CD4-positive, alpha-beta T cell (primary cell): ENCODE results near the gene FAM3B. TPM values are rescaled to one million over a fixed set of nuclear protein-coding genes. Genes with fewer than 3 reads are reported as not detected.

Source experiments
- ATAC-seq: fragments of 200-7000 bp; cut with Tn5 transposase; one replicate; pipeline ENCODE4 v1.10.0; 2022; ENCODE audit warnings: mild to moderate bottlenecking; ENCODE audit not compliant: poor library complexity
- CTCF ChIA-PET: fragments of 350-600 bp; sonication (Branson Sonifier 250); formaldehyde crosslinking; loops from one replicate; lab custom pipeline; 2021; ENCODE audit warnings: antibody characterized with exemption, inconsistent platforms; lab: Charles Lee
- POLR2A ChIA-PET: fragments of 350-600 bp; sonication (Branson Sonifier 250); formaldehyde crosslinking; loops from one replicate; lab custom pipeline; 2021; ENCODE audit warnings: antibody characterized with exemption, inconsistent platforms; lab: Charles Lee
- DNase-seq, 14 experiments: peaks; one replicate each; pipeline ENCODE4 v3.0.0-alpha.2; 2013 to 2020; ENCODE audit warnings: mixed read lengths in 2 of 14
- H3K27ac ChIP-seq, 2 donors: one replicate each; pipeline versions ENCODE4 v1.5.1 to v1.7.0; 2013; ENCODE audit warnings: low read length in 2 of 2, low read depth in 1 of 2, mild to moderate bottlenecking in 1 of 2
- H3K27me3 ChIP-seq, 2 experiments: 1 replicate in 1 of 2; 2 replicates in 1 of 2; pipeline versions ENCODE4 v1.6.1 to v1.7.0; 2013; ENCODE audit warnings: low read length in 2 of 2, control low read depth in 1 of 2, mild to moderate bottlenecking in 1 of 2, moderate library complexity in 1 of 2; ENCODE audit not compliant: insufficient read depth in 2 of 2, control insufficient read depth in 1 of 2
- H3K36me3 ChIP-seq: one replicate; pipeline ENCODE4 v1.6.1; 2013; ENCODE audit warnings: low read length, control low read depth; ENCODE audit not compliant: insufficient read depth
- H3K4me1 ChIP-seq: one replicate; pipeline ENCODE4 v1.6.1; 2013; ENCODE audit warnings: low read length, control low read depth; ENCODE audit not compliant: insufficient read depth
- H3K4me3 ChIP-seq: one replicate; pipeline ENCODE4 v1.5.1; 2013; ENCODE audit warnings: mild to moderate bottlenecking, low read length, moderate library complexity
- H3K9me3 ChIP-seq, 2 experiments: 1 replicate in 1 of 2; 2 replicates in 1 of 2; pipeline versions ENCODE4 v1.6.1 to v1.7.0; 2013; ENCODE audit warnings: low read length in 2 of 2, mild to moderate bottlenecking in 2 of 2, control low read depth in 1 of 2, moderate library complexity in 1 of 2; ENCODE audit not compliant: control insufficient read depth in 1 of 2, insufficient read depth in 1 of 2
- H3K27ac Mint-ChIP-seq: one replicate; pipeline ENCODE4 v1.8.0; 2020; ENCODE audit warnings: mixed read lengths
- H3K27me3 Mint-ChIP-seq: one replicate; pipeline ENCODE4 v1.8.0; 2021; ENCODE audit warnings: mixed read lengths
- H3K36me3 Mint-ChIP-seq: one replicate; pipeline ENCODE4 v1.8.0; 2021; ENCODE audit warnings: low read depth, mixed read lengths
- H3K4me1 Mint-ChIP-seq: one replicate; pipeline ENCODE4 v1.8.0; 2021; ENCODE audit warnings: low read depth, mixed read lengths
- H3K4me3 Mint-ChIP-seq: one replicate; pipeline ENCODE4 v1.8.0; 2020; ENCODE audit warnings: mild to moderate bottlenecking, mixed read lengths
- H3K9me3 Mint-ChIP-seq: one replicate; pipeline ENCODE4 v1.8.0; 2020; ENCODE audit warnings: mixed read lengths
- intact Hi-C, 2 experiments: fragments of 100-400 bp; cut with DNase I in 1 of 2; cut with micrococcal nuclease in 1 of 2; formaldehyde crosslinking; loops; one replicate each; pipeline versions ENCODE4 v1.15.1 to v1.9.0; 2023 to 2025; cut with DNase I, micrococcal nuclease
- total RNA-seq, 174 experiments: library from RNA in 2 of 174; stranded (reverse) in 2 of 174; gene quantifications; one replicate each; pipeline ENCODE4 v1.2.3 and lab custom pipeline; 2021 to 2026
- TF ChIP-seq, protein P1 (sequence below): fragments of 200-600 bp; IDR thresholded peaks from one replicate; pipeline ENCODE4 v1.8.0; 2022; ENCODE audit warnings: antibody characterized with exemption, mild to moderate bottlenecking

The FAM3B gene
- total RNA-seq, 2 experiments from 2014 or later: not detected

DNA sequence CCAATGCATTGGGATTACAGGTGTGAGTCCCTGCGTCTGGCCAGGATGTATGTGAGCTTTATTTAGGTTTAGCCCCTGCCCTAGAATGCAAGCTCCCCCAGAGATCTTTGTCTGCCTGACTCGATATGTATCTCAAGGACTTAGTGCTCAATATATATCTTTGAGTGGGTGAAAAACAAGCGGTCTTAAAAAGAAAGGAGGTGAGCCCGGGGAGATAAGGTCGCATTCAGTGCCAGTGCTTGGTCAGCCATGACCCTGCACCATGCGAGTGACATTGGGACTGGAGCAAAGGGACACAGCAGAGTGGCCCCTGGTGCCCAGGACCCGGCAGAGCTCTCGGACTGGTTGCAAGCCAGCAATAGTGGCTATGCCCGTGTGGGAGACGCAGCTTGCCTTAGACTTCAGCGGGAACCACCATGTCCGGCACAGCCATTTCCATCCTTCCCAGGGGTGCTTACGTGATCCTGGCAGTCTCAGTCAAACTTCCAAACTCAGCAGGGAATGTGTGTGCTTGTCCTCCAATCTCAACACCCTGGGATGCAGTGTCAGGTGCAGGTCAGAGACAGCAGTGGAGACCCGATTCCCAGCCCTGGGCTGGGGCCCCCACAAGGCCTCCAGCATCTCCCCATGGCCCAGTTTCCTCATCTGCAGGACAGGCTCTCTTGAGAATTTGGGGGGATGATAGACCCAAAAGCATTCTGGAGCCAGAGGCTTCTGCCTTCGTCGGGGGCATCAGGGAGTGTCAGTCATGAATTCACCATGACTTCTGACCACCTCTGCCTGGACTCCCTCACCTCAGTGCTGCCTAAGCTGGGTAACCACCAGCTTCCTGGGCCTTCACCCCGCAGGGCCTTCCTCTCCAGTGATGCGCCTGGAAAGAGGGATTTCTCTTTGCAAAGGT is 47.0 kb downstream of the FAM3B start:
- Mint-ChIP-seq H3K9me3 (no peaks in the 10 kb centered on the region), H3K27me3 (no peaks in the 10 kb centered on the region), H3K27ac (peak overlapping the region; percentile 98), H3K4me1 (peaks cover 76% of the 10 kb centered on the region), H3K4me3 (peak overlapping the region; percentile 93), H3K36me3 (peaks cover 62% of the 10 kb centered on the region)
- TF ChIP-seq, protein P1, sequence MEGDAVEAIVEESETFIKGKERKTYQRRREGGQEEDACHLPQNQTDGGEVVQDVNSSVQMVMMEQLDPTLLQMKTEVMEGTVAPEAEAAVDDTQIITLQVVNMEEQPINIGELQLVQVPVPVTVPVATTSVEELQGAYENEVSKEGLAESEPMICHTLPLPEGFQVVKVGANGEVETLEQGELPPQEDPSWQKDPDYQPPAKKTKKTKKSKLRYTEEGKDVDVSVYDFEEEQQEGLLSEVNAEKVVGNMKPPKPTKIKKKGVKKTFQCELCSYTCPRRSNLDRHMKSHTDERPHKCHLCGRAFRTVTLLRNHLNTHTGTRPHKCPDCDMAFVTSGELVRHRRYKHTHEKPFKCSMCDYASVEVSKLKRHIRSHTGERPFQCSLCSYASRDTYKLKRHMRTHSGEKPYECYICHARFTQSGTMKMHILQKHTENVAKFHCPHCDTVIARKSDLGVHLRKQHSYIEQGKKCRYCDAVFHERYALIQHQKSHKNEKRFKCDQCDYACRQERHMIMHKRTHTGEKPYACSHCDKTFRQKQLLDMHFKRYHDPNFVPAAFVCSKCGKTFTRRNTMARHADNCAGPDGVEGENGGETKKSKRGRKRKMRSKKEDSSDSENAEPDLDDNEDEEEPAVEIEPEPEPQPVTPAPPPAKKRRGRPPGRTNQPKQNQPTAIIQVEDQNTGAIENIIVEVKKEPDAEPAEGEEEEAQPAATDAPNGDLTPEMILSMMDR: no peak
- peaks cover 62% of the 10 kb centered on the region for H3K4me1 ChIP-seq
- CTCF ChIA-PET: no interaction called here
- intact Hi-C loops: loop anchor here in 1 of 2 experiments (2.0 to 5.0 kb wide), 2 partner anchors 63 to 699 kb away; partner anchors contain the start of gene MX1
- peak overlapping the region; percentile 95 to 98 for H3K27ac ChIP-seq
- peaks cover 0 to 5% of the 10 kb centered on the region in 2 experiments for H3K9me3 ChIP-seq
- H3K36me3 ChIP-seq: peaks cover 44% of the 10 kb centered on the region
- peak in 1 of 14 experiments; percentile 35 for DNase-seq
- POLR2A ChIA-PET: interaction anchor here (4.2 to 4.9 kb wide), 2 partner anchors 8 to 61 kb away, joined by 71 to 76 read pairs; partner anchors contain the start of gene MX1
- H3K27me3 ChIP-seq: no peaks in the 10 kb centered on the region
- ATAC-seq: no peak
- H3K4me3 ChIP-seq: peak overlapping the region; percentile 89

DNA sequence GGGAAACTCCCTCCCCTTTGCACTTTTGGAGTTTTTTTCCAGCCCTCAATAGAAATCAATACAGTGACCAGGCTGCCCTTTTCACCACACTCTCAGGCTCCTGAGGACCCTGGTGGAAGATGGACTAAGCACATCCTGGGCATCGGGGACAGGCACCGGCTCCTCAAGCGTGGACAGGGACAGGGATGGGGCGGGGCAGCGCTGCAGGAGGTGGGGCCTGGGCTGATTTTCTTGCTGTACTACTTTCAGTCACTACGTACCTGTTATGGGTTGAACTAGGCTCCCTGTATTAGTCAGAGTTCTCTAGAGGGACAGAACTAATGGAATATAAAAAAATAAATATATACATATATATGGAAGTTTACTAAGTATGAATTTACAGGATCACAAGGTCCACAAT is 47.7 kb downstream of the FAM3B start:
- Histone ChIP-seq H3K9me3 (peaks cover 0 to 5% of the 10 kb centered on the region in 2 experiments), H3K36me3 (peaks cover 45% of the 10 kb centered on the region), H3K4me1 (peaks cover 68% of the 10 kb centered on the region), H3K27ac (no peak overlapping the region), H3K27me3 (no peaks in the 10 kb centered on the region), H3K4me3 (no peak overlapping the region)
- Mint-ChIP-seq H3K9me3 (no peaks in the 10 kb centered on the region), H3K27me3 (no peaks in the 10 kb centered on the region), H3K36me3 (peaks cover 67% of the 10 kb centered on the region), H3K27ac (peak overlapping the region; percentile 98), H3K4me3 (peak overlapping the region; percentile 93), H3K4me1 (peaks cover 82% of the 10 kb centered on the region)
- peak in 3 of 14 experiments; percentile 19 to 32 (median 23) for DNase-seq
- CTCF ChIA-PET: no interaction called here
- intact Hi-C loops: loop anchor here in 1 of 2 experiments (5.0 kb wide), 1 partner anchor 698 kb away; no protein-coding TSS in a partner anchor
- TF ChIP-seq, protein P1: no peak
- ATAC-seq: no peak
- POLR2A ChIA-PET: interaction anchor here (4.2 to 4.9 kb wide), 2 partner anchors 8 to 61 kb away, joined by 71 to 76 read pairs; partner anchors contain the start of gene MX1

DNA sequence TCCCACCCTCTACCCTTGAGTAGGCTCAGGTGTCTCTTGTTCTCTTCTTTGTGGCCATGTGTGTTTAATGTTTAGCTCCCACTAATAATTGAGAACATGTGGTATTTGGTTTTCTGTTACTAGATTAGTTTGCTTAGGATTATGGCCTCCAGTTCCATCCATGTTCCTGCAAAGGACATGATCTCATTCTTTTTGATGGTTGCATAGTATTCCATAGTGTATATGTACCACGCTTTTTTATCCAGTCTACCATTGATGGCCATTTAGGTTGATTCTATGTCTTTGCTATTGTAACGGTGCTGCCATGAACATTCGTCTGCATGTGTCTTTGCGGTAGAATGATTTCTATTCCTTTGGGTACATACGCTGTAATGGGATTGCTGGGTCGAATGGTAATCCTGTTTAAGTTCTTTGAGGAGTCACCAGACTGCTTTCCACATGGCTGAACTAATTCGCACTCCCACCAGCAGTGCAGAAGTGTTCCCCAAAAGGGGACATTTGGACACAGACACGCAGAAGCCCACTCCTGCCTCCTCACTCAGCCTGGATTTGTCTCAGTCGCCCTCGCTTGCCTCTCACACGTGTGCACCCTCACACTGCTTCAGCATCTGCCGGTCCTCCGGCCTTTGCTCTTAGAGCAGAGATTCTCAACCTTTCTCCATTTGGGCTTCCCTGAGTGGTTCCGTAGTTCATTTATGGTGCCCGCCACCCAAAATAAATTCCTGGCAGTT is 48.9 kb downstream of the FAM3B start:
- Histone ChIP-seq H3K36me3 (peaks cover 45% of the 10 kb centered on the region), H3K27me3 (no peaks in the 10 kb centered on the region), H3K4me1 (peaks cover 80% of the 10 kb centered on the region), H3K4me3 (no peak overlapping the region), H3K9me3 (peaks cover 0 to under 1% of the 10 kb centered on the region in 2 experiments), H3K27ac (no peak overlapping the region)
- POLR2A ChIA-PET: no interaction called here
- Mint-ChIP-seq H3K36me3 (peaks cover 77% of the 10 kb centered on the region), H3K27ac (peak overlapping the region; percentile 98), H3K4me3 (peak overlapping the region; percentile 32), H3K27me3 (no peaks in the 10 kb centered on the region), H3K9me3 (no peaks in the 10 kb centered on the region), H3K4me1 (peaks cover 95% of the 10 kb centered on the region)
- no peak for DNase-seq
- intact Hi-C loops: no loop called here
- TF ChIP-seq, protein P1: no peak
- CTCF ChIA-PET: no interaction called here
- no peak for ATAC-seq
